H1 (cell line): Measurements from ENCODE around the gene AWAT2. TPM values are rescaled to one million over a fixed set of nuclear protein-coding genes. Genes with fewer than 3 reads are reported as not detected.

ENCODE experiments used
- CTCF ChIA-PET: fragments of 300-600 bp; sonication (Branson Sonifier 250); formaldehyde crosslinking; loops from one replicate; lab custom pipeline; 2021; ENCODE audit not compliant: partially characterized antibody; lab: Charles Lee
- POLR2A ChIA-PET: fragments of 300-600 bp; sonication (Branson Sonifier 250); formaldehyde crosslinking; loops from one replicate; lab custom pipeline; 2021; ENCODE audit warnings: inconsistent platforms; ENCODE audit not compliant: partially characterized antibody; lab: Charles Lee
- DNase-seq, 2 experiments: peaks; one replicate each; pipeline versions ENCODE4 v3.0.0 to v3.0.0-alpha.2; 2010 to 2022; ENCODE audit warnings: low spot score in 2 of 2, low read depth in 1 of 2, mixed read lengths in 1 of 2
- FAIRE-seq: peaks from 2 replicates; lab custom pipeline; 2011; peaks lifted over from hg19 to GRCh38; lab: Jason Lieb, UNC
- H2AFZ ChIP-seq: 2 replicates; pipeline ENCODE4 v1.8.1; 2012; ENCODE audit warnings: low read length, inconsistent platforms
- H2AK5ac ChIP-seq: 2 replicates; pipeline ENCODE4 v1.6.1; 2013; ENCODE audit warnings: low read depth, low read length
- H2BK120ac ChIP-seq: replicated peaks from 2 replicates; pipeline ENCODE3; 2013; ENCODE audit warnings: low read depth, low read length, inconsistent platforms
- H2BK12ac ChIP-seq: 2 replicates; pipeline ENCODE4 v1.6.1; 2013; ENCODE audit warnings: low read depth, low read length
- H2BK15ac ChIP-seq: 2 replicates; pipeline ENCODE4 v1.6.1; 2013; ENCODE audit warnings: low read length
- H2BK20ac ChIP-seq: 2 replicates; pipeline ENCODE4 v1.6.1; 2013; ENCODE audit warnings: low read length
- H2BK5ac ChIP-seq: 2 replicates; pipeline ENCODE4 v1.6.1; 2013; ENCODE audit warnings: low read depth, low read length
- H3K14ac ChIP-seq: 2 replicates; pipeline ENCODE4 v1.6.1; 2013; ENCODE audit warnings: inconsistent platforms; ENCODE audit not compliant: insufficient read length
- H3K18ac ChIP-seq: 2 replicates; pipeline ENCODE4 v1.6.1; 2013; ENCODE audit warnings: low read length; ENCODE audit errors: extremely low read depth
- H3K23ac ChIP-seq: 2 replicates; pipeline ENCODE4 v1.6.1; 2013; ENCODE audit warnings: inconsistent platforms; ENCODE audit not compliant: insufficient read length
- H3K23me2 ChIP-seq: 2 replicates; pipeline ENCODE4 v1.6.1; 2013; ENCODE audit warnings: low read depth, low read length
- H3K27ac ChIP-seq: 2 replicates; pipeline ENCODE4 v1.6.1; 2011; ENCODE audit warnings: low read depth, low read length, inconsistent platforms
- H3K27me3 ChIP-seq, 4 experiments: replicated peaks in 1 of 4; 1 replicate in 1 of 4; 2 replicates in 3 of 4; pipeline versions ENCODE4 v1.6.1 to v1.8.1; 2011 to 2013; ENCODE audit warnings: low read length in 3 of 4, mild to moderate bottlenecking in 3 of 4, inconsistent platforms in 2 of 4, mixed read lengths in 2 of 4, moderate library complexity in 1 of 4; ENCODE audit not compliant: control insufficient read depth in 3 of 4, insufficient read depth in 3 of 4; ENCODE audit errors: extremely low read depth in 1 of 4
- H3K36me3 ChIP-seq, 4 experiments: 2 replicates each; pipeline versions ENCODE4 v1.6.1 to v1.8.1; 2011 to 2013; ENCODE audit warnings: mild to moderate bottlenecking in 4 of 4, low read length in 3 of 4, moderate library complexity in 2 of 4, control low read depth in 1 of 4, inconsistent platforms in 1 of 4; ENCODE audit not compliant: insufficient read depth in 4 of 4, control insufficient read depth in 2 of 4
- H3K4ac ChIP-seq: replicated peaks from 2 replicates; pipeline ENCODE3; 2013; ENCODE audit warnings: low read length, low read depth, mixed read lengths, inconsistent platforms; ENCODE audit not compliant: insufficient read length
- H3K4me1 ChIP-seq, 4 experiments: replicated peaks in 1 of 4; 1 replicate in 1 of 4; 2 replicates in 3 of 4; pipeline versions ENCODE4 v1.6.1 to v1.8.1; 2011 to 2013; ENCODE audit warnings: low read length in 3 of 4, inconsistent platforms in 2 of 4, mixed read lengths in 1 of 4; ENCODE audit not compliant: insufficient read depth in 4 of 4, control insufficient read depth in 3 of 4
- H3K4me2 ChIP-seq, 2 experiments: 2 replicates each; pipeline versions ENCODE4 v1.6.1 to v1.8.1; 2011 to 2013; ENCODE audit warnings: low read depth in 2 of 2, low read length in 2 of 2, control low read depth in 1 of 2, inconsistent platforms in 1 of 2, mild to moderate bottlenecking in 1 of 2; ENCODE audit not compliant: insufficient read depth in 1 of 2
- H3K4me3 ChIP-seq, 4 experiments: fragments of 200-600, 300-600 bp in 1 of 4; sonication (generic), shearing (Covaris generic), sonication (Bioruptor Twin) in 1 of 4; 2 replicates each; pipeline versions ENCODE4 v1.5.1 to v1.8.1; 2011 to 2016; ENCODE audit warnings: low read length in 4 of 4, low read depth in 3 of 4, control low read depth in 2 of 4, inconsistent platforms in 2 of 4, mild to moderate bottlenecking in 2 of 4, mixed read lengths in 1 of 4, moderate library complexity in 1 of 4; ENCODE audit not compliant: insufficient read depth in 2 of 4; ENCODE audit errors: extremely low read depth in 1 of 4
- H3K56ac ChIP-seq: replicated peaks from 2 replicates; pipeline ENCODE3; 2013; ENCODE audit warnings: low read depth, mild to moderate bottlenecking, mixed read lengths, low read length, inconsistent platforms; ENCODE audit not compliant: insufficient read length
- H3K79me1 ChIP-seq: 2 replicates; pipeline ENCODE4 v1.6.1; 2013; ENCODE audit warnings: low read depth, low read length, control low read depth
- H3K79me2 ChIP-seq, 2 experiments: 2 replicates each; pipeline versions ENCODE4 v1.6.1 to v1.8.1; 2012 to 2013; ENCODE audit warnings: low read length in 2 of 2, mild to moderate bottlenecking in 2 of 2, inconsistent platforms in 1 of 2; ENCODE audit not compliant: insufficient read depth in 2 of 2, control insufficient read depth in 1 of 2
- H3K9ac ChIP-seq, 4 experiments: replicated peaks in 1 of 4; 1 replicate in 1 of 4; 2 replicates in 3 of 4; pipeline versions ENCODE4 v1.6.1 to v1.8.1; 2011 to 2013; ENCODE audit warnings: low read depth in 3 of 4, low read length in 3 of 4, control low read depth in 2 of 4, mild to moderate bottlenecking in 2 of 4, moderate library complexity in 2 of 4, inconsistent platforms in 1 of 4; ENCODE audit errors: extremely low read depth in 1 of 4
- H3K9me3 ChIP-seq, 2 experiments: 2 replicates each; pipeline versions ENCODE4 v1.6.1 to v1.8.1; 2012 to 2013; ENCODE audit warnings: mild to moderate bottlenecking in 2 of 2, moderate library complexity in 2 of 2, control low read depth in 1 of 2, inconsistent platforms in 1 of 2, low read depth in 1 of 2, low read length in 1 of 2, mixed read lengths in 1 of 2; ENCODE audit not compliant: insufficient read depth in 2 of 2
- H4K20me1 ChIP-seq, 2 experiments: replicated peaks in 1 of 2; 2 replicates each; pipeline versions ENCODE3 to v1.8.1; 2011 to 2013; ENCODE audit warnings: inconsistent platforms in 2 of 2, low read length in 2 of 2, mild to moderate bottlenecking in 1 of 2; ENCODE audit not compliant: insufficient read depth in 2 of 2, control insufficient read depth in 1 of 2
- H4K5ac ChIP-seq: 2 replicates; pipeline ENCODE4 v1.6.1; 2013; ENCODE audit warnings: low read length, low read depth, mixed read lengths, inconsistent platforms; ENCODE audit not compliant: insufficient read length
- H4K8ac ChIP-seq: 2 replicates; pipeline ENCODE4 v1.8.0; 2013; ENCODE audit warnings: mild to moderate bottlenecking, moderate library complexity, low read length, inconsistent platforms; ENCODE audit not compliant: insufficient read depth; ENCODE audit errors: extremely low read depth
- H4K91ac ChIP-seq: replicated peaks from 2 replicates; pipeline ENCODE3; 2013; ENCODE audit warnings: low read length, mixed read lengths, inconsistent platforms; ENCODE audit not compliant: insufficient read length
- RXRA ChIP-seq: IDR thresholded peaks from 2 replicates; pipeline ENCODE4 v1.6.1; 2011; ENCODE audit warnings: low read depth, mild to moderate bottlenecking, low read length, moderate library complexity; ENCODE audit not compliant: insufficient read depth
- WGBS, 2 experiments: shearing (Covaris generic) in 1 of 2; methylation state at CpG; one replicate each; pipeline versions ENCODE4 v1.1.6 to v1.1.7; 2013 to 2015; ENCODE audit warnings: low lambda C conversion rate in 2 of 2, mixed read lengths in 2 of 2, inconsistent platforms in 1 of 2, low coverage in 1 of 2, missing lambda C conversion rate in 1 of 2; ENCODE audit not compliant: insufficient replicate concordance in 2 of 2, insufficient coverage in 1 of 2, insufficient read length in 1 of 2; ENCODE audit errors: extremely low coverage in 1 of 2, missing lambda C conversion rate in 1 of 2; 5-methylcytosine and 5-hydroxymethylcytosine counted together
- polyA plus RNA-seq, 7 experiments: library from polyadenylated mRNA; depleted of rRNA in 3 of 7; stranded (reverse) in 5 of 7; unstranded in 2 of 7; fragments of >200 nt in 5 of 7; fragments of 200-250 nt in 2 of 7; gene quantifications; 1 replicate in 5 of 7; 2 replicates in 1 of 7; 4 replicates in 1 of 7; pipeline versions ENCODE4 v1.2.1 to v1.2.3, GENCODE V29; 2011 to 2013; ENCODE audit warnings: missing spikeins in 2 of 7, mixed read lengths in 2 of 7
- total RNA-seq: library from RNA; stranded (reverse); fragmentation: NEBNext Ultra II Directional; extraction: Animal tissue kit (Norgen Biotek cat#: 25700); gene quantifications from 2 replicates; pipeline ENCODE4 v1.2.1, GENCODE V29; 2021

Gene AWAT2
- total and polyA plus RNA-seq, 2 of the 8 experiments (the other 6 are each of a cell fraction or from before 2014, with no cell fraction given): not detected

DNA sequence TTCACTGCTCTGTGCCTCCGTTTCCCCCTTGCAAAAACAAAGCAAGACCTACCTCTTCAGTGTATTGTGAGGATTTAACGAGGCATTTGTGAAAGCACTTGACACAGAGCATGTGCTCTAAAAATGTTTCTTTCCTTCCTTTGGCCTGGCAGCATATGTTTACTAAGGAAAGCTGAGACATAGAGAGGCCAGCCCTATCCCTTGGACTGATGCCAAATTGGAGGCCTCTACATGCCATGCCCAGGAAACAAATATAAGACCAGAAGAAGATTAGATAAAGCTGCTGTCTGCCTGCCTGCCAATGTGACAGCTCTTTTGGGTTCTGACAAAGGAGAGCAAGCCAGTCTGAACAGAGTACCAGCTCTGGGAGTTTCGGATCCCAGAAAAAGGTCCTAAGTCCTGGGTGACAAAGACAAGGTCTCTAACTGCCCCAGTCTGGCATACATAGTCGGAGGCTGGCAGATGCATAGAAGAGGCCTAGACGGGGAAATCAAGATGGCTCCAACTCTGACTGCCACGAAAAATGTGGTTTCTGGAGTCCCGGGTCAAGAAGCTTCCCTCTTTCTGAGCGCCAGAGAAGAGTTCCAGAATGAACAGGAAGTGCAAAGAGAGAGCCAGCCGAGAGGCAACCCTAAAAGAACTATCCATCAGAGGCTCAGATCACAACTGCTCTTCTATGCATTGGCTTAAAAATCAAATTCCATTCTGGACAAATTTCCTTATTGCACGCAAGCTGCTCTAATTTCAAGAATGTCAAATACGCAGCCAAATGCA, 38.3 kb upstream of the AWAT2 start:
- WGBS, 2 experiments: 93% methylated on average over 9 of the region's 11 CpGs; no CpG with 5 or more reads in 1 of the 2 experiments
- H3K23ac ChIP-seq: no peak overlapping the region
- H2BK120ac ChIP-seq: no peak overlapping the region
- H3K9ac ChIP-seq: no peak overlapping the region
- H3K18ac ChIP-seq: no peak overlapping the region
- no peak overlapping the region for H2BK12ac ChIP-seq
- no peaks in the 10 kb centered on the region for H3K23me2 ChIP-seq
- no peak for DNase-seq
- POLR2A ChIA-PET: no interaction called here
- no peak overlapping the region for H3K27ac ChIP-seq
- no peak overlapping the region for H2BK15ac ChIP-seq
- no peaks in the 10 kb centered on the region for H3K36me3 ChIP-seq
- no peaks in the 10 kb centered on the region for H3K4me1 ChIP-seq
- H3K4me3 ChIP-seq: no peak overlapping the region
- no peak overlapping the region for H2BK5ac ChIP-seq
- no peak overlapping the region for H2AK5ac ChIP-seq
- no peak overlapping the region for H3K4ac ChIP-seq
- H3K56ac ChIP-seq: no peak overlapping the region
- H4K91ac ChIP-seq: no peak overlapping the region
- no peaks in the 10 kb centered on the region for H3K9me3 ChIP-seq
- H4K8ac ChIP-seq: no peak overlapping the region
- H2BK20ac ChIP-seq: no peak overlapping the region
- no peaks in the 10 kb centered on the region for H3K79me1 ChIP-seq
- TF ChIP-seq RXRA: no peak
- no peak overlapping the region for H3K14ac ChIP-seq
- no peak overlapping the region for H4K5ac ChIP-seq
- H3K4me2 ChIP-seq: no peak overlapping the region
- no peaks in the 10 kb centered on the region for H3K79me2 ChIP-seq
- no peak for FAIRE-seq
- no peaks in the 10 kb centered on the region for H4K20me1 ChIP-seq
- no peak overlapping the region for H2AFZ ChIP-seq
- CTCF ChIA-PET: interaction anchor here (0.7 to 3.2 kb wide), 6 partner anchors 9 to 595 kb away, joined by 3 to 27 read pairs (median 4); no protein-coding TSS in a partner anchor
- H3K27me3 ChIP-seq: no peaks in the 10 kb centered on the region
